Activated CD4-positive, alpha-beta T cell treated with anti-CD3 and anti-CD28 coated beads, Interleukin-2, amount 50 U/mL, for 48 hours (primary cell): ENCODE results near the gene STK26.
"Not testable (repeated sequence)": the region's sequence is repeated elsewhere in the genome, so short reads cannot be mapped to it uniquely, and the experiment has no call there.

Experiments
- DNase-seq, 2 experiments: peaks; one replicate each; pipeline ENCODE4 v3.0.0-alpha.2; 2020

The STK26 gene

DNA sequence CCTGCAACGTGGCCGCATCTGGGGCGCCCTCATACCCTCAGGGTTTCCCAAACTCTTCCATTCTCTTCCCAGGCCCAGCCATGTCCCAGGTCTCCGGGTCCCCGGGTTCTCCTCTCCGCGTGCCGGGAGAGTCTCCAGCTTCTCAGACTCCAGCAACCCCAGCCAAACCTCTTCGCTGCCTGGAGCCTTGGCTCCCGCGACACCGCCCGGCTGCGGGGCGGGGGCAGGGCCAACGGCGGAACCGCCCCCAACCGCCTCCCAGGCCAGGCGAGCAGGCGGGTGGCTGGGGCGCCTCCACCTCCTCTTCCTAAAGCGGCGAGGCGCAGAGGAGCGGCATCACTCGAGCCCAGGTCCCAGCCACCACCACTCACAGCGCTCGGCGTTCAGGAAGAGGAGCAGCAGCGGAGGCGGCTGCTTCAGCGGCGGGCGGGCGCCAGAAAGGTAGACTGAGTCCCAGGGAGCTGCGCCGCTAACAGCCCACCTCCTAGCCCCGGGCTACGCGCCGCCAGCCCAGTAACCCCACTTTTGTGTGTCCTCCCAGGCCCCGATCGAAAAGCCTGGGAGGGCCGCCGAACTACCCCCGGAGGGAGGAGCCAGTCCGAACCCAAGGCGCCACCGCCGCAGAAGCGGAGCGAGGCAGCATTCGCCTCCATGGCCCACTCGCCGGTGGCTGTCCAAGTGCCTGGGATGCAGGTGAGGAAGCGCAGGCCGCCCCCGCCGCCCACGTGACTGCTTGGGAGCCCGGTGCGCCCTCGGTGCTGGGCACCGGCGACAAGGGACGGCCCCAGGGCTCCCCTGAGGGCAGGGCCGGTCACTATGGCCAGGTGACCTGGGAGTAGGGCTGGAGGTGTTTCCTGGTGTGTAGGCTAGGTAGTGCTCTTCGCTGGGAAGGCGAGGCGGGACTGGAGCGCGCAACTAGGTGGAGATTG lies at the start of gene STK26:
Gene STK26 (plus strand): TSS at position 336 of the 929 bp plus-strand sequence. CDS start 316 bp downstream, at position 652.
- peak; percentile 70 to 75 for DNase-seq

DNA sequence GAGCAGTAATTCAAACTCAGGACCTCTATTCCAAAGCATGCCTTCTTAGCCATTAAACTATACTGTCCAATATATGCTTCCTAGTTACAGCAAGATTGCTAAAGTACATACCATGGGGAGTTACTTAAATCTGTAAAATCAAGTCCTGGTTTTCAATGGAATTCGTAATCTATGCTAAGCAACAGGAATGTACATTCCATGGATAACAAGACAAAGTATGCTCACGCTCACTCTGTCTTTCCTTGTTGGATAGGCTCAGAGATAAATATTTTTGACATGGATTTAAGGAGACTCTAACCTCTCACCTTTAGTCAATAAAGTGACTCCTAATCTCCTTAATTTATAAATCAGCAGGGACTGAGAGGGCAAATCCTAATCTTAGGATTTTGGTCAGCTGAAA lies 47.3 kb upstream of the STK26 start:
- no peak for DNase-seq

DNA sequence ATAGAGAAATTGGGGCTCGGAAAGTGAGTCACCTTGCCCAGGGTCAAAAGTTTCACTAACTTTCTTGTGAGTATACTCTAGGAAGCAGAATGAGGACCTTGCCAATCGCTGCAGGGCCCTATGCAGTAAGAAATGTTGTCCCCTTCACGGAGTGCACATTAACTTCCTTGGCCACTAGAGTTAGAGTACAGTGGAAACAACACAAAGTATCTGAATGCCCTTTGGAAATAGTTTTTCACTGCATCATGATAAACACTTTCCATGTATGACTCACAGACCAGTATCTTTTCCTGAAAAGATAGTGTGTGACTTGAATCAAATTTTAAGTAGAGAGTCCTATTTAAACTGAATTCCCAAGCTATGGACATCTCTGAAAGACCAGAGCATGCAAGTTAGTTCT lies 45.5 kb upstream of the STK26 start:
- DNase-seq = no peak

DNA sequence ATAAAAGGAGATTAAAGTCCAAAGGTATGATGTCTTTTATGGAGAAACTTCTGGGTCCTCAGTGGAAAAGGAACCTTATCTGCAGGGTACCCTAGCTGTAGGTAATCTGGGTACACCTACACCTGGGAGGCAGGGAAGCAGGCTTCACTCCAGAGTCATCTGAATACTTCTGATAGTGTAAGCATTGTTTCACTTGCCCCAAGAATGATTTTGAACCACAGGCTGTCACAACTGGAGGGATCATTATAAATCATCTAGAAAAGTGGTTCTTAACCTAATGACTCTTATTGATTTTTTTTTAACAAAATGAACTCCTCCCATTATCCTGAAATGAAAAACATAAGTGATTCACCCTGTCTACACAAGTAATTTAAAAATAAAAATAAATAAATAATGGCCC lies 44.0 kb upstream of the STK26 start:
- no peak for DNase-seq

DNA sequence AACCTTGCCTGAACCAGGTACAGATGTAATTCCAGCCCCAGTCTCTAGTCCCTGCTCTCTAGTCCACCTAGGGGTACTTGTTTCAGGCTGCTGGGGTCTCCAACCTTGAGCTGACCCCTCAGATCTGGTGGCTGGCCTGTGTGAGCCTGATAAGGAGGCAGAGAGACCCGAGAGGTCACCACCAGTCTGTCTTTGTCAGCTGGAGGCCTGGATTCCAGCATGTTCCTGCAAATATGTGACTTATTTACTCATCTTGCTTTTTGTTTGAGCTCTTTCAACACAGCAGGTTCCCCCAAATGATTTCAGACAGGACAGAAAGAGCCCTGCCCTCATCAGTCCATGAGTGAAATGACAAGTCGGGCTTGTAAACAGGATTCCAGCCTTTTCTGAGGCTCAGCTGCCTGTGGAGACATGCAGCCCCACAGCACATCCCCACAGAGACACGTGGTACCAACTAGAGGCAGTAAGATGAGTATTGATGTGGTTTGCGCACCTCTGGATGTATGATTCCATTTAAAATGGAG lies 37.5 kb upstream of the STK26 start:
- DNase-seq = no peak

DNA sequence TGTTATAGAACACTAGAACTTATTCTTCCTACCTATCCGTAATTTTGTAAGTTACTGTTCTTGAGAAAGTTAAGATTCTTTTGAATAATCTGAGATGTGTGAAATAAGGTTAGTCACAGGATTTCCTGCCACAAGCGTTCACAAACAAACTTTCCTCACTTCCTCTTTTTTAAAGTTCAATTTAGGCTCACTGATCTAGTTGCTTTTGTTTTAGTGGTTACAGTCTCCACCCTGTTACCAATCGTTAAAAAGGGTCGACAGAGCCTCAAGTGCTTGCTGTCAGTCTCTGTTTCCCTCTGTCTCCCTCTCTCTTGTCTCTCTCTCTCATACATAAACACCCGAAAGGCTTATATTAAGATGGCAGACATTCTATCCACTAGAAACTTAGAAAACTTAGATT lies 35.9 kb upstream of the STK26 start:
- no peak for DNase-seq

DNA sequence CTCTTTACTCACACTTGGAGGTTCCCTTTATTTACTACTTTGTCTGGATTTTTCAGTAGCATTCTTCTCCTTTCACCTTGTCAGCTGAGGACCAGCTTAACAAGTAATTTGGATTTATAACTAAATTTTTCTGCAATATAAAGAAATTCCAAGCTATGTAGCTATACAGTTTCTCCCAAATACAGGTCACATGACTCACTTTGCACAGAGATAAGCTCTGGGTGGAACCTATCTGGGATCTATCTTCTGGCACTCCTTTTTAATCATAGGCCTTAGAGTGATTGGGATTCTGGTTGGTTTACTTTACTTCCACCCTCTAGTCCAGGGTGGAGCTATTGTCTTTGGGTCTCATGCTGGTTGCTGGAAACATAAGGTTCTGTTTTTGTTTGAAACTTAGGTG lies 34.9 kb upstream of the STK26 start:
- no peak for DNase-seq

DNA sequence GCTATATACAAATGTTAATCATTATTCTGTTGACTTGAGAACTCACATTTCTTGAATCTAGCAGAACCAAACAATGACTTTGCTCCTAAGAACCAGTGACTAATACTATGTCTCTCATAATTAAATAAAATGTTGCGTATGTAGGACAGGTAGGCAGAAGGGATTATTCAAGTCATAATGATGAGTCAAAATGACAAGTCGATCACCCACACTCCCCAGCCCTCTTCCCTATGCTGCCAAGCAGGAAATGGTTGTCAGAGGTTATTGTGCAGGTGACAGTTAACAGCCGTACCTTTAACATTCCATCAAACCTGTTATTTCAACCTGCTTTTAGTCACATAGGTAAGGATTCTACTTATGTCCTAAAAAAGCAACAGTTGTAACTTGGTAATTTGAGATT lies 22.0 kb upstream of the STK26 start:
- peak; percentile 9 to 26 for DNase-seq

DNA sequence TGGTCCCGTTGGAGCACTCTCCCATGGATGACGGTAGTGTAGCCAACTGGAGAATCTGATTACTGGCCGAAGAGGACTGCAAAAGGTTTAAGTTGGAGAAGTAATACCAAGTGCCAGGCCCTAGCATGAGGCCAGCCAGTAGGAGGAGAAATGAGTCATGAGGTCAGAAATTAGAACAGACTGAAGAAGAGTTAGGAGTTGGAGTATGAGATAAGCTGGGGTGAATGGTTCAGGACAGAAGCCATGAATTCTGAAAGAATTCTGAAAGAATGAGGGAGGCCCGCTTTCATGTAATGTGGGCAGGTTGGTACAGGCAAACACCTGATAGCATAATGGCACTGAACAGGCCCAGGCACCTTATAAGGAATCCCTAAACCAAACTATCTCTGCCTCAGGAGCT lies 18.4 kb upstream of the STK26 start:
- no peak for DNase-seq

DNA sequence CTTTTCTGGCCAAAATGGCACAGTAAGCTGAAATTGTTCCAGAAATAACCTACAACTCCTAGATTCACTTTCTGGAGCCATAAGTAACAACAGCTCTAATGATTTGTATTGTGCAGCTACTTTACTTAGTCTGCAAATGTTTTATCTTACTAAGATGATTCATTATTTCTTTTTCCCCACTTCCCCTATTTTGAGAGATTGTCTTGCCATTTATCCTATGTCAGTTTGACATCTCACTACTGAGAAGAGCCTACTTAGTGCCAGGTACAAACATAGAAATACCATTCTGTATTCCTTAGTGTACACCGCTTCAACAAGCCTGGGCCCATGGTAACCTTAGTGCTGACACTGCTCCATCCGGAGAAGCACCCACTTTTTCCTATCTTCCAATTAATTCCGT lies 13.8 kb upstream of the STK26 start:
- no peak for DNase-seq

DNA sequence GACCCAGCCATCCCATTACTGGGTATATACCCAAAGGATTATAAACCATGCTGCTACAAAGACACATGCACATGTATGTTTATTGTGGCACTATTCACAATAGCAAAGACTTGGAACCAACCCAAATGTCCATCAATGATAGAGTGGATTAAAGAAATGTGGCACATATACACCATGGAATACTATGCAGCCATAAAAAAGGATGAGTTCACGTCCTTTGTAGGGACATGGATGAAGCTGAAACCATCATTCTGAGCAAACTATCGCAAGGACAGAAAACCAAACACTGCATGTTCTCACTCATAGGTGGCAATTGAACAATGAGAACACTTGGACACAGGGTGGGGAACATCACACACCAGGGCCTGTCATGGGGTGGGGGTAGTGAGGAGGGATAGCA lies 12.9 kb upstream of the STK26 start:
- not testable (repeated sequence) for DNase-seq

DNA sequence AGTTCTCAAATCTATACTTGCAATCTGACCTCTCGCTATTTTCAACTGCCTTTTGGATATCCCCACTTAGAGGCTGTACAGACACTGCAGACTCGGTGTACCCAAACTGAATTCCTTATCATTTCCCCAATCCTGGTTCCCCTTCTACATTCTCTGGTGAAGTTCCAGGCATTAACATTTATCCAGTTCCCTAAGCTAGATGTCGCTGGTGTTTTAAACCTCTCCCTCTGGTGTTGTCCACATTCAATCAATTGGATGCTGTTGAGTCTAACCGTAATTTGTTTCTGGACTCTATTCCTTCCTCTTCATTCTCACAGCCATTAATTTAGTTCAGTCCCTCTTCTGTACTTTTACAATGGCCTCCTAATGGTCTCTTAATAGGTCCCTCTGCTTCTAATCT lies 7.2 kb upstream of the STK26 start:
- no peak for DNase-seq

DNA sequence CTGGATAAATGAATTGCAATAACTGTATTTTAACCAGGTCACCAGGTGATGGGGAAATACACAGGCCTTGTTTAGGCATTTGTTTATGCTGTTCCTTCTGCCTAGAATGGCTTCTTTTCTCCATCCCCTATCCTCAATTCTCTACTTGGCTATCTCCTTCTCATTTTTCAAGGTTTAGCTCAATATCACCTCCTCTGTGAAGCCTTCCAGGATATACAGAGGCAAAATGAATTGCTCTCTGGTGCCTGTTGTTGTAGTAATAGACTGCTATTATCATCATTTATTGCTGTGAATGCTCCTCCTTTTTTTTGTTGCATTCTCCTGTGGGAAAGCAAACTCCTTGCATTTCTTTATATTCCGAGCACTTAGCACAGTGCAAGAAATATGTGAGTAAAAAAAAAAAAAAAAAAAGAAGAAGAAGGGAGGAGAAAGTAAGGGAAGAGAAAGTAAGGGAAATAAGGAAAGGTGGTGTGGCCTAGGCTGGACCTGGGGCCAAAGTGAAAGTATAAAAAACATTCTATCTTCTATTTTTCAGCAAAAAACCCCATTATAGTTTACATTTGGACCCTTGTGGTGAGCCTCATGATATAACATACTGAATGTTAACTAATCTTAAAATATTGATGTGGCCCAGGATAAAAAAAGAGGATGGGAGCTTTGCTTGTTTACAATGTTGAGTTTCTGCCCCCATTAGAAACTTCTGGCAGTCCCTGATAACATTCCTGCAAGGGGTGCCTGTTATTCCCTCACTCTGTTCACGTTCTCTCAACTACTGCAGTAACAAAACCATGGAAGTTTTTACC lies 6.3 kb upstream of the STK26 start:
- no peak for DNase-seq

DNA sequence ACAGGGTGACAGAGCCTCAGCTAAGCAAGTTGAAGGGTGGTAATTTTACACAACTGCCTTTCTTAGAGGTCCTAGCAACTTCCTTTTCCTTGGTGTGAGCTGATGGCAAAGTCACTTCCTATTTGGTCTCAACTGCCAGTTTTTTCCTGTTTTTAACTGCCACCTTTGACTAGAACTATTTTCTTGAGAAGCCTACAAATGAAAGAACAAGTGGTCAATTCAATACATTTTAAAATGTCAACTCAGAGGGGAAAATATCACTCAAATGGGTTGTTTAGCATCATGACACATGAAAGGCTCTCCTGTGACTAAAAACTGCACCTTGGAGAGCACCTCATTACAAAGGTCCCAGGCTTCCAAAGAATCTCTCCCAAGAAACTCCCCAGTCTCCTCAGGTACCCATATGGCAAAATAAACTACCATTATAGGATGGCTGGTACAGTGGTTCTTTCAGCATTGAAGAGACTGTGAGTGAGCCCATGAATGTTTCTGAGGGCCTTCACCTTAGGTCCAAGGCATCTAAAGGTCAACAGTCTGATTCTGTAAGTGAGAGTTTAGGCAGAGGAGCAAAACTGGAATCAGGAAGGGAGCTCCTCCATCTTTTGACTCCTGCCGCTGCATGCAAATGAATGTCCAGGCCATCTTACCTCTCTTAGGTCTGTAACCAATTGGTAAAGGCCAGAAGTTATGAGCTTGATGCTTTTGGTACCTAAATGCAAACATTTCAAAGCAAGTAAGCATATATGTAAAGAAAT lies 5.5 kb upstream of the STK26 start:
- DNase-seq = no peak

DNA sequence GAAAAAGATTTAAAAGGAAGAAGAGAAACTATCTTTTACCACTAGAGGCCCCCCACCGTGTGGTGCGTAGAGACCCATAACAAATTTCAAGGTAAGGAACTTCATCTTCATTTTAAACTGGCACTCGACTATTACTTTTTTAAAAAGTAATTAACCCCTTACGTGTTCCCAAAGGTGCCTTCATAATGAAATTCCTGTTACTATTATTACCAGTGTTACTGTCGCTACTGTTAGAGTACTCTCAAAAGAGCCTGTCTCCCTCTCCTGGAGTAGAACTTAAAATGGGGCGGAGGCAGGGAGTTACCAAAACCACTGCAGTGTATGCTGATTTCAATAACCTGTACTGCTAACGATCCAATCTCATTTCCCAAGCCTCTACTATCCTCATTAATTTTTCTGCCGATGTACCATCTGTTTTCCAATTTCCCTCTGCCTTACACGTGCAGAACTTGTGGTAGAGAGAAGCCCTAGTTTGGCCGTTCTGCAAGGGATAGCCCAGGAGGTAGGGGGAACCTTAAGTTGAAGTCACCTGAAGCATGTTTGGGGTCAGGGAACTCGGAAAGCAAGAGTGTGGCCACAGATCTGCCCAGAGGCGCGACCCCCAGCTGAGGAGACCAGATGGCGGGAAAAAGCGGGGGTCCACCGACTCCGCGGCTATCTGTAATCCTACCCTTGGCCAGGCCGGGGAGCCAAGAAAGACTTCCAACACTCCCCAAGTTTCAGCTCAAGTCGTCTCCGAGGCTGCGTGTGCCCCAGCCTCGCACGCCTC lies 720 bp upstream of the STK26 start:
- no peak for DNase-seq

DNA sequence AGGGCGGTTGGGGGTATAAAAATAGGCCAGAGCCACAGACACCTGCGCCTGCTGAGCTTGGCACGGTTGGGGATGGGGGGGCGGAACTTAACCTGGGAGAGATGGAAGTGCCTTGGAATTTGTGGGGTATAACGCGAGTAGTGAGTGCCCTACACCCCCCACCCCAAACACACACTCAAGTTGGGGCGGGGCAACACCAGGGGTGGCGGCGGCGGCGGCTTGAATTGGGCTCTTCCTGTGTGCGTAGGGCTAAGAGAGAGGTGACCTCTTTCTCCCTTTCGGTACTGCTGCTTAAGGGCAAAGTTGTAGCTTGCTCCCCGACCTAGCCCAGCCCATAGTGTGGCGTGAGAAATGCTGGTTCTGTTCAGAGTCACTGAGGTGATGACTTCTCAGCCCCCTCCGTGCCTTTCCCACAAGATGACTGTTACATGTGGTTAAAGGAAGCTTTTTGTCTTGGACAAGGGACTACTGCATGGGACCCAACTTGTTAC lies 839 bp downstream of the STK26 start:
- peak; percentile 61 to 68 for DNase-seq

DNA sequence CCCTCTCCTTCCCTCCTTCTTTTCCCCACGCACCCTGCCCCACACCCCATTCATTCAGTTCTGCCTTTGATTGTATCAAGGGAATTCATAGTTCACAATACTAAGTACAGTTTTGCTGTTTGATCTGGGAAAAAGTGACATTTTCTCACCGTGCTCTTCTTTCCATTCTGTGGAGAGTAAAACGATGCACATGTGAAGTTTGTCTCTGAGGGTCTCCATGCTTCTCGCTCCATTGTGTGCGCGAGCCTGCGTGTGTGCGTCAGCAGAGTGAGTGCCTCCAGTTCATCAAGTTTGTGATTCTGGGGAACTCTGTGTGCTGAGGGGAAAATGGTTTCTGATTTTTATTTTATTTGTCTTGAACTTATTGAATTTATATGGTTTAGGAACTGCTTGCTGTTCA lies 1.9 kb downstream of the STK26 start:
- no peak for DNase-seq

DNA sequence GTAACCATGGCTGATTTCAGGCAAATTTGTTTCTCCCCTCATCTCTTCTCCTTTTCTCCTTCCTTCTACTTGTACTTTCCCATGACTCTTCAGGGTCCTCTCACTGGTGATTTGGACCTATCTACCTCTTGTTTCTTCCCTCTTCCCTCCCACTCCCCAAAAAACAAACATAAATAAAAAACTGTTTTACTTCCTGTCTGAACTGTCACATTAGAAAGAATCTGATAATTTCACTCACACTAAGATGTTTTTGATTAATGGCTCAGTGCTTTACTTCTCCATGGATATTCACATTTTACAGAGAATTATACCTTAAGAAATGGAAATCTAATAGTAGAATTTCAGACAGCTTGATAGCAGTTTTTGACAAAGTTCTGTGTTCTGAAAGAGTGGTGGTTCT lies 7.2 kb downstream of the STK26 start:
- no peak for DNase-seq

DNA sequence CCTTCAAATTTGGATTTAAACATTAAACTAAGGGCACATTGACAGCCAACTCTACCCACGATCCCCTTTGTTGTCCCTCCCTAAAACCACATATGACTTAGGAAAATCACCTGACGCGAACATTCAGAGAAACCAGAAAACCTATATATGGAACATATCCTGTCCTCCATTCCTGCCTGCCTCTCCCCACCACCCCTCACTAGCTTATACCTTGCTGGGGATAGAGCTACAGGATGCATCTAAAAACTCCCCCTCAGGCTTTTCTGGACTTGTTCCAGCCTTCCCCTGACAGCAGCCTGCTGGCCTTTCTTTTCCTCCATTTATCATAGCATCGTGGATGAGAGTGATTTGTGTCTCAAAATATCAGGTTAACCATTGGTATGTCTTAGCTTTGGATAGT lies 8.8 kb downstream of the STK26 start:
- DNase-seq = no peak

DNA sequence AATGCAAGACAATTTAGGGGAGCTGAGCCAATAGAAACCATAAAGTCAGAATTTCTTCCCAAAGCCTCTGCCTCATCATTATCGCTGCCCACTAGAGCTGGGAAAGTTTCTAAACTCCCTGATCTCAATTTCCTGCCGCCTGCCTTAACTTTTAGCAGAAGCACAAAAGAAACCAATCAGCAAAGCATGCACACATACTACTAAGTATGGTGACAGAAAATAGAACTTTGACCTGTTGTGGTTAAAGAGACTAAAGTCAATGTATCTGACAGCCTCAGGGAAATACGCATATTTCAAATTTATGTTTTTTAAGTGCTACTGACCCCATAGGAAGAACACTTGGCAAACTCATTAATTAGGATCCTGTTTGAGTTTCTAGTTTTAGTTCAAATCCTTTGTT lies 10.1 kb downstream of the STK26 start:
- no peak for DNase-seq

DNA sequence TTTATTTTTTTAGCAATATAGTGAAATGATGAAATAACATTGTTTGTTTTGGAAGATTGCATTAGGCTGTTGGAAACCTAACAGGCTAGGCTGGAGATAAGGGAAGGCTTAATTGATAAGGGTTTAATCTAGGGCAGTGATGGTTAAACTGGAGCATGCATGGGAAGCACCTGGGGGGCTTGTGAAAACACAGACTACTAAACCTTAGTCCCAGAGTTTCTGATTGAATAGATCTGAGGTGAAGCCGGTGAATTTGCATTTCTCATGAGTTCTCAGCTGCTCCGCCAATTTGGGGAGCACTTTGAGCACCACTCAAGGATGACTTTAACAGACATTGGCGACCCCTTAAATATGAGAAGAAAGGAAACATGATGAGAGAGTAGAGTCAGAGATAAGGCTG lies 11.5 kb downstream of the STK26 start:
- no peak for DNase-seq

DNA sequence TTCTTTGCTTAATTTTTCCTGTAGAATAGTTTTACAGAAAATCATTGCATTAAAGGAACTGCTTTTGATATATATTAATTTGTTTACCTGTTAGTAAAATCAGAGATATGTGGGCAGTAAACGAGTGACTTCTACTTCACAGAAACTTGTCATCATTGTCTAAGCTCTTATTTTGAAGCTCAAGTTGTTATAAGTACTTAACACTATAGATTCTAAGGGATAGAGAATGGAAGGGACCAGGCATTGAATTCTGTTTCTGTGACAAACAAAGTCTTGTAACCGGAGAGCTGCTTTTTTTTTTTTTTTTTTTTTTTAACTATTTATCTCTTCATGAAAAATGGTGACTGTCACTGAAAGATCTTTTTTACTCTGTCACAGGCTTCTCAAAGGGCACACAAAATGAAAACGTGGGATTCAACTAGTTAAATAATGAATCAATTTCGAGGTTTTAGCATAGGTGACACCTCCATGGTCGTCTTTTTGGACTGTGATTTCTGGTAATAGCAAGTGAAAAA lies 14.4 kb downstream of the STK26 start:
- no peak for DNase-seq
